Breast epithelium (tissue), 3 donors: Measurements from ENCODE around the gene KL.

Experiments
- CTCF ChIP-seq, 3 donors: fragments of 450-650 bp; IDR thresholded peaks; one replicate each; pipeline ENCODE4 v1.5.1; 2016 to 2017; ENCODE audit warnings: antibody characterized with exemption in 3 of 3, mild to moderate bottlenecking in 3 of 3, moderate library complexity in 3 of 3
- POLR2A ChIP-seq: fragments of 450-650 bp; IDR thresholded peaks from one replicate; pipeline ENCODE4 v1.6.1; 2016; ENCODE audit warnings: antibody characterized with exemption, mild to moderate bottlenecking, moderate library complexity
- POLR2AphosphoS5 ChIP-seq, 3 donors: sonication (generic); formaldehyde crosslinking; IDR thresholded peaks; one replicate each; pipeline ENCODE4 v1.6.1; 2017; ENCODE audit warnings: antibody characterized with exemption in 3 of 3

GRCh38 chr13:32986552-32986951 lies 29.7 kb upstream of the KL start:
- no peak for TF ChIP-seq POLR2AphosphoS5 (IDR thresholded peaks at IDR 0.05)
- no peak for TF ChIP-seq CTCF (IDR thresholded peaks at IDR 0.05)
- TF ChIP-seq POLR2A = no peak
